SU-DHL-6 (cell line): ENCODE results near the gene CNRIP1.

Experiments
- EZH2phosphoT487 ChIP-seq: fragments of 200-600 bp; sonication (generic), shearing (Covaris generic); conservative IDR thresholded peaks from 2 replicates; pipeline ENCODE4 v1.6.1; 2018; ENCODE audit warnings: mild to moderate bottlenecking, antibody characterized with exemption, low read length, moderate library complexity, mixed read lengths
- TF ChIP-seq, protein P1 (sequence below): fragments of 200-600 bp; sonication (generic); IDR thresholded peaks from one replicate; pipeline ENCODE4 v1.5.1; 2017; ENCODE audit warnings: antibody characterized with exemption, mild to moderate bottlenecking, low read length, moderate library complexity; ENCODE audit not compliant: insufficient read depth, poor library complexity, severe bottlenecking

DNA sequence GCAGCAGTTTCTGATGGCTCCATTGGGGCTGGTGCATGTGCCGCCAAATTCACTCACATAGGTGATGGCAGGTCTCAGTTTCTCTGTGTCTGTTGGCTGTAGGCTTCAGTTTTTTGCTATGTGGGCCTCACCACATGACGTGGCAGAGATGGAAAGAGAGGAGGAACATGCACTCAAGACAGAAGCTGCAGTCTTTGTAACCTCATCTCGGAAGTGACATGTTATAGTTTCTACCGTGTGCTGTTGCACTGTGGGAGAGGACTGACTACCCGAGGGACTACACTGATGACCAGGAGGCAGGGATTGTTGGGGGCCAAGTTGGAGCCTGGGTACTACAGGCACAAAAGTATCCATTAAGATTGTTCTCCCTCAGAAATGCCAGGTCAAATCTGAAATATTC lies 9.2 kb upstream of the CNRIP1 start:
- TF ChIP-seq, protein P1, sequence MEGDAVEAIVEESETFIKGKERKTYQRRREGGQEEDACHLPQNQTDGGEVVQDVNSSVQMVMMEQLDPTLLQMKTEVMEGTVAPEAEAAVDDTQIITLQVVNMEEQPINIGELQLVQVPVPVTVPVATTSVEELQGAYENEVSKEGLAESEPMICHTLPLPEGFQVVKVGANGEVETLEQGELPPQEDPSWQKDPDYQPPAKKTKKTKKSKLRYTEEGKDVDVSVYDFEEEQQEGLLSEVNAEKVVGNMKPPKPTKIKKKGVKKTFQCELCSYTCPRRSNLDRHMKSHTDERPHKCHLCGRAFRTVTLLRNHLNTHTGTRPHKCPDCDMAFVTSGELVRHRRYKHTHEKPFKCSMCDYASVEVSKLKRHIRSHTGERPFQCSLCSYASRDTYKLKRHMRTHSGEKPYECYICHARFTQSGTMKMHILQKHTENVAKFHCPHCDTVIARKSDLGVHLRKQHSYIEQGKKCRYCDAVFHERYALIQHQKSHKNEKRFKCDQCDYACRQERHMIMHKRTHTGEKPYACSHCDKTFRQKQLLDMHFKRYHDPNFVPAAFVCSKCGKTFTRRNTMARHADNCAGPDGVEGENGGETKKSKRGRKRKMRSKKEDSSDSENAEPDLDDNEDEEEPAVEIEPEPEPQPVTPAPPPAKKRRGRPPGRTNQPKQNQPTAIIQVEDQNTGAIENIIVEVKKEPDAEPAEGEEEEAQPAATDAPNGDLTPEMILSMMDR = no peak
- TF ChIP-seq EZH2phosphoT487 = no peak
